ENCODE measurements around the gene CCDC174.

DNA sequence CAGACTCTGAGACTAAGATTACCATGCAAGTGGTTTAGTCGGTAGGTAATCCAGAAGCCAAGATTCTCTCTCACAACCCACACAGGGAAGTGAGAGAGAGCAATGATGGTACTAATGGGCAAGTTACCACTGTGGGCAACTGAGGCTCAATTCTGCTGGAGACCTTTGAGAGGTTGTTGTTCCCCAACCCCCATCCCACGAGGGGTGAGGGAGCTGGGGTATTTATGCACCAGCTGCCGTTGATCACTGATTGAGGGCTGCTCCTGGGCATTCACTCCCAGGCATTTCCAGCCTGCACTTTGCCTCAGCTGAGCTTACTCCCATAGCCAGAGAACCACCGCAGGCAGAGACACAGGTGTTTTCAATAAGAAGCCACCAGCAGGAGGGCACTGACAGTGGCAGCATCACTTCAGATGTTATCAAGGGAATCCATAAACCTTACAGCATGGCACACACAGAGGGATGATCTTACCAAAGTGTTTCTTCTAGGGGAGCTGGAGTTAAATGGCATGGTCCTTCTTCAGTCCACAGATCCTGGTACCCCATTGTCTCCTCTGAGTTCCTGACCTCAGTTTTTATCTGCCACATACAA is 15.0 kb upstream of the CCDC174 start:
- TF ChIP-seq SUZ12 (IDR thresholded peaks at IDR 0.05) (no peak), FOXM1 (IDR thresholded peaks at IDR 0.05; ENCODE audit: borderline replicate concordance) (no peak), LEF1 (IDR thresholded peaks at IDR 0.05; ENCODE audit: borderline replicate concordance) (no peak), SP1 (IDR thresholded peaks at IDR 0.05) (no peak), ELF4 (IDR thresholded peaks at IDR 0.05) (no peak), FOXA1 (IDR thresholded peaks at IDR 0.05) (no peak)
